ENCODE results near the gene PDE12. TPM values are rescaled to one million over a fixed set of nuclear protein-coding genes. Genes with fewer than 3 reads are reported as not detected.

PDE12 gene
- polyA plus RNA-seq, 1 of the 3 experiments (the other 2 are of a cell fraction): 7.4 TPM

- Histone ChIP-seq H4K20me1 (ENCODE audit: insufficient read depth) (peaks cover 9% of the 10 kb centered on the region; the same call in 1 of the 2 replicates), H3K27ac (ENCODE audit: low read depth in 2 of 2, low read length in 1 of 2) (peak overlapping the region; percentile 74 to 96), H3K9me2 (no peaks in the 10 kb centered on the region), H3K9me3 (no peaks in the 10 kb centered on the region), H3K4me1 (ENCODE audit: control insufficient read depth in 1 of 2, insufficient read depth in 2 of 2, low read depth in 1 of 2, low read length in 1 of 2) (peaks cover 0 to 12% of the 10 kb centered on the region in 2 experiments; a peak in 2 of 4 replicates), H2AFZ (ENCODE audit: low read depth) (peak overlapping the region; percentile 95; the same call in 1 of the 2 replicates), H3K36me3 (replicated peaks in 1 of 2; ENCODE audit: control insufficient read depth in 1 of 2, insufficient read depth in 2 of 2, low read length in 1 of 2) (peaks cover 20 to 22% of the 10 kb centered on the region in 2 experiments), H3K27me3 (ENCODE audit: insufficient read depth) (no peaks in the 10 kb centered on the region), H3K4me2 (peak overlapping the region; percentile 77), H3K9ac (peak overlapping the region; percentile 79), H3K4me3 (ENCODE audit: low read depth in 2 of 2, low read length in 1 of 2) (peak overlapping the region; percentile 81 to 88), H3F3A (replicated peaks; ENCODE audit: insufficient read depth) (peaks cover 3% of the 10 kb centered on the region), H3K79me2 (ENCODE audit: insufficient read depth) (peaks cover 52% of the 10 kb centered on the region)
- ChIA-PET POLR2A (interaction anchor here (0.8 to 2.9 kb wide), 6 partner anchors 12 to 458 kb away, joined by 3 to 19 read pairs (median 3); partner anchors contain the start of genes APPL1, ARF4 and DNAH12), CTCF (interaction anchor here (0.7 to 1.8 kb wide), 6 partner anchors 12 to 457 kb away, joined by 3 to 5 read pairs (median 3); partner anchors contain the start of gene ARF4)
- TF ChIP-seq PBX3 (IDR thresholded peaks at IDR 0.05) (no peak), RAD21 (IDR thresholded peaks at IDR 0.05; ENCODE audit: low read length) (no peak), RXRA (IDR thresholded peaks at IDR 0.05; ENCODE audit: borderline replicate concordance, low read depth) (no peak), ZBTB33 (IDR thresholded peaks at IDR 0.05; ENCODE audit: borderline replicate concordance, low read depth) (no peak), REST (IDR thresholded peaks at IDR 0.05; ENCODE audit: low read depth, low read length) (no peak), GATA2 (CRISPR knock-in tag; IDR thresholded peaks at IDR 0.05) (no peak), YY1 (IDR thresholded peaks at IDR 0.05; ENCODE audit: low read depth) (0 out of 2 replicates have a peak, but pooled peaks have one; percentile 2)
- DNase-seq: no peak
- 5% methylated on average over 13 of the region's 54 CpGs for whole genome bisulfite sequencing (ENCODE audit: low lambda C conversion rate)
These were observed 498 bp downstream of the PDE12 start for GRCh38 chr3:57556459-57557084.
